Measurements from ENCODE around the gene PIN4.

PIN4 gene

GRCh38 chrX:72181178-72182125 is at the start of gene PIN4:
TSS of gene PIN4 (plus strand) at chrX:72181757. CDS start at chrX:72181786, 29 bp downstream.
- TF ChIP-seq CTCF (IDR thresholded peaks at IDR 0.05), result no peak

- no peak for TF ChIP-seq CTCF (IDR thresholded peaks at IDR 0.05)
These were observed 49.1 kb upstream of the PIN4 start for GRCh38 chrX:72132456-72132855.

GRCh38 chrX:72133851-72134546 is 47.6 kb upstream of the PIN4 start:
- TF ChIP-seq CTCF (IDR thresholded peaks at IDR 0.05), result no peak

- TF ChIP-seq CTCF (IDR thresholded peaks at IDR 0.05), result no peak
These were observed 43.6 kb upstream of the PIN4 start for GRCh38 chrX:72137846-72138495.

- TF ChIP-seq CTCF (IDR thresholded peaks at IDR 0.05), result no peak
These were observed 42.0 kb upstream of the PIN4 start for GRCh38 chrX:72139538-72139937.

- TF ChIP-seq CTCF (IDR thresholded peaks at IDR 0.05), result no peak
These were observed 40.1 kb upstream of the PIN4 start for GRCh38 chrX:72141372-72142004.

All from LNCAP (cell line).